ENCODE results near the gene CDK17. TPM values are rescaled to one million over a fixed set of nuclear protein-coding genes. Genes with fewer than 3 reads are reported as not detected.
A peak's percentile ranks its signal among the peaks of the same experiment; 100 is the strongest.

Gene CDK17
- total RNA-seq, 1 donor from 2014 or later, result 88.2 TPM

GRCh38 chr12:96261557-96261956 is 138.7 kb downstream of the CDK17 start:
- no peak for DNase-seq

- no peak for DNase-seq
Measured at GRCh38 chr12:96260644-96261043, 139.6 kb downstream of the CDK17 start.

- no peak for DNase-seq
Measured at GRCh38 chr12:96260231-96260630, 140.0 kb downstream of the CDK17 start.

- DNase-seq, result peak; percentile 71
Measured at GRCh38 chr12:96258104-96258961, 141.9 kb downstream of the CDK17 start.

GRCh38 chr12:96257550-96258103 is 142.6 kb downstream of the CDK17 start:
- no peak for DNase-seq

- DNase-seq, result peak; percentile 21
Measured at GRCh38 chr12:96256672-96257361, 143.4 kb downstream of the CDK17 start.

GRCh38 chr12:96255077-96255476 is 145.2 kb downstream of the CDK17 start:
- DNase-seq, result peak; percentile 33

GRCh38 chr12:96250119-96250685 is 150.0 kb downstream of the CDK17 start:
- DNase-seq, result no peak

GRCh38 chr12:96249196-96250118 is 150.8 kb downstream of the CDK17 start:
- DNase-seq, result no peak

GRCh38 chr12:96248136-96248931 is 151.9 kb downstream of the CDK17 start:
- no peak for DNase-seq

- DNase-seq, result no peak
Measured at GRCh38 chr12:96247563-96247962, 152.7 kb downstream of the CDK17 start.

- DNase-seq, result no peak
Measured at GRCh38 chr12:96246926-96247505, 153.2 kb downstream of the CDK17 start.

GRCh38 chr12:96244826-96245225 is 155.4 kb downstream of the CDK17 start:
- no peak for DNase-seq

- no peak for DNase-seq
Measured at GRCh38 chr12:96242597-96242996, 157.6 kb downstream of the CDK17 start.

- DNase-seq, result peak; percentile 88
Measured at GRCh38 chr12:96241846-96242256, 158.4 kb downstream of the CDK17 start.

- no peak for DNase-seq
Measured at GRCh38 chr12:96241431-96241830, 158.8 kb downstream of the CDK17 start.

- DNase-seq, result no peak
Measured at GRCh38 chr12:96240656-96241055, 159.6 kb downstream of the CDK17 start.

- DNase-seq, result peak; percentile 91
Measured at GRCh38 chr12:96239711-96240635, 160.3 kb downstream of the CDK17 start.

- peak; percentile 78 for DNase-seq
Measured at GRCh38 chr12:96238336-96239047, 161.7 kb downstream of the CDK17 start.

Data from tongue (tissue), 2 donors.